ENCODE data around the gene TMEM132C. TPM values are rescaled to one million over a fixed set of nuclear protein-coding genes. Genes with fewer than 3 reads are reported as not detected.

The TMEM132C gene
- total and polyA plus RNA-seq, 2 of the 4 experiments (the other 2 are of a cell fraction) = not detected

DNA sequence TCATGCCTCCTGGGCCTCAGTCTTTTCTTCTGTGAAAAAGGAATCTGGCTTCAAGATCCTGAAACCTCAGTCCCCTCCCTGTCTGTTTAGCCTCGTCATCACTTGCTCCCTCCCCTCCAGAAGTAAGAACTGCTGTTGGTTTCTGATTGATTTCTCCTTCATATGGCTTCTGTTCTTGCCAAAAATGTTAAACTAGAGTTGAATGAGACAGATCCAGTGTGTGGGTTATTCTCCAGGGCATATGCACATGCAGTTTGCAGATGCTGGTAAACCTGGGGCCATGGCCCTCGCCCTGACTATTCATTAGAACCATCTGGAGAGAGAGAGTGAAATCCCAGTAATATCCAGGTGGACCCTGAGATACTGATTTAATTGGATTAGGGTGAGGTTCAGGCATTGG is 175.1 kb downstream of the TMEM132C start:
- ATAC-seq (ENCODE audit: low read depth) (no peak), DNase-seq (no peak)
- no peak overlapping the region for H3K4me3 ChIP-seq (ENCODE audit: insufficient read depth, low read depth, low read length)
- no peak overlapping the region for H2AFZ ChIP-seq (replicated peaks; ENCODE audit: low read length, poor library complexity)
- H3K9me1 ChIP-seq (ENCODE audit: insufficient read depth, low read length) = no peaks in the 10 kb centered on the region
- no peak overlapping the region for H4K8ac ChIP-seq (ENCODE audit: low read depth in 2 of 2, low read length in 2 of 2)
- dilution Hi-C loops (cut with HindIII; ENCODE audit: low sequenced_read_pairs, unreplicated experiment) (no loop called here), intact Hi-C loops (cut with micrococcal nuclease) (no loop called here), in situ Hi-C loops (cut with MboI; ENCODE audit: low sequenced_read_pairs) (no loop called here)
- ChIA-PET CTCF (no interaction called here), POLR2A (ENCODE audit: unreplicated experiment) (no interaction called here)
- TF ChIP-seq FOS (IDR thresholded peaks at IDR 0.05; ENCODE audit: low read depth, low read length) (no peak), MAZ (IDR thresholded peaks at IDR 0.05; ENCODE audit: borderline replicate concordance, low read depth, low read length) (no peak), ELK1 (IDR thresholded peaks at IDR 0.05; ENCODE audit: borderline replicate concordance, low read depth, low read length) (no peak), RCOR1 (IDR thresholded peaks at IDR 0.05; ENCODE audit: insufficient replicate concordance, low read length) (no peak), USF2 (IDR thresholded peaks at IDR 0.05; ENCODE audit: low read depth, low read length) (no peak), MAFK (IDR thresholded peaks at IDR 0.05; ENCODE audit: low read depth, low read length) (no peak), RFX5 (IDR thresholded peaks at IDR 0.05; ENCODE audit: low read depth, low read length) (no peak), CHD1 (IDR thresholded peaks at IDR 0.05; ENCODE audit: low read depth, low read length) (no peak), BHLHE40 (IDR thresholded peaks at IDR 0.05; ENCODE audit: low read depth, low read length) (no peak), SMC3 (IDR thresholded peaks at IDR 0.05; ENCODE audit: low read depth, low read length) (no peak)
- H2BK20ac ChIP-seq (ENCODE audit: low read depth, low read length) = no peak overlapping the region
- H3K79me1 ChIP-seq (ENCODE audit: low read depth in 1 of 2, low read length in 2 of 2) = no peaks in the 10 kb centered on the region
- no peak overlapping the region for H3K4ac ChIP-seq (ENCODE audit: low read depth, low read length)
- no CpG with 5 or more reads among the region's 2 CpGs for whole genome bisulfite sequencing, 2 experiments (ENCODE audit: extremely low coverage in 2 of 2, insufficient read length in 1 of 2)
- H3K56ac ChIP-seq (ENCODE audit: extremely low read depth, insufficient read depth, low read length) = no peak overlapping the region
- no peak overlapping the region for H4K5ac ChIP-seq (ENCODE audit: low read depth, low read length)
- H3K9me3 ChIP-seq (ENCODE audit: control insufficient read depth, insufficient read depth, low read length) = peaks cover 34% of the 10 kb centered on the region
- H3K27me3 ChIP-seq (ENCODE audit: control insufficient read depth, insufficient read depth, low read length) = no peaks in the 10 kb centered on the region
- H2BK120ac ChIP-seq (ENCODE audit: low read depth, low read length) = no peak overlapping the region
- no peak overlapping the region for H3K14ac ChIP-seq (replicated peaks; ENCODE audit: low read depth, low read length)
- no peak overlapping the region for H3K9ac ChIP-seq (ENCODE audit: low read depth, low read length)
- no peak overlapping the region for H4K91ac ChIP-seq (ENCODE audit: insufficient read depth, low read depth, low read length)
- H3K23ac ChIP-seq (ENCODE audit: low read depth, low read length) = no peak overlapping the region
- no peak overlapping the region for H3K4me2 ChIP-seq (ENCODE audit: low read depth, low read length)
- no peaks in the 10 kb centered on the region for H3K4me1 ChIP-seq (ENCODE audit: control insufficient read depth, insufficient read depth, low read length)
- no peak overlapping the region for H2BK5ac ChIP-seq (ENCODE audit: low read depth, low read length, poor library complexity, severe bottlenecking)
- H3K36me3 ChIP-seq (ENCODE audit: control insufficient read depth, insufficient read depth, low read length) = no peaks in the 10 kb centered on the region
- no peak overlapping the region for H3K18ac ChIP-seq (ENCODE audit: low read depth, low read length)
- no TSS peak for BruUV-seq (replicated peaks)
- no peak overlapping the region for H2AK5ac ChIP-seq (ENCODE audit: low read depth, low read length)
- H2BK15ac ChIP-seq (ENCODE audit: low read depth, low read length) = no peak overlapping the region
- no peak overlapping the region for H2AK9ac ChIP-seq (replicated peaks; ENCODE audit: low read depth, low read length, poor library complexity)
- H4K20me1 ChIP-seq (ENCODE audit: insufficient read depth, low read length) = no peaks in the 10 kb centered on the region
- H3K27ac ChIP-seq (ENCODE audit: insufficient read depth, low read length) = no peak overlapping the region

Data from IMR-90 (cell line).